PC-9 (cell line): Measurements from ENCODE around the gene CNGA3.

Experiments
- CTCF ChIP-seq: fragments of 200-600 bp; sonication (generic); conservative IDR thresholded peaks from 2 replicates; pipeline ENCODE4 v1.6.1; 2017; ENCODE audit warnings: mixed run types, antibody characterized with exemption, mild to moderate bottlenecking, moderate library complexity
- EZH2 ChIP-seq: fragments of 200-600 bp; sonication (generic); IDR thresholded peaks from 2 replicates; pipeline ENCODE4 v1.8.0; 2017; ENCODE audit warnings: antibody characterized with exemption, low read depth

- TF ChIP-seq CTCF (no peak), EZH2 (no peak)
These were observed 12.3 kb upstream of the CNGA3 start for GRCh38 chr2:98333922-98334321.
